GM06990 (cell line): ENCODE results near the gene THOC7.

Experiments used
- DNase-seq: peaks from one replicate; pipeline ENCODE4 v3.0.0-alpha.2; 2011; ENCODE audit not compliant: insufficient read length; ENCODE audit errors: extremely low read depth
- H3K27me3 ChIP-seq: replicated peaks from 2 replicates; pipeline ENCODE4 v1.6.0; 2011; ENCODE audit warnings: low read length; ENCODE audit not compliant: control insufficient read depth, insufficient read depth
- H3K36me3 ChIP-seq: 2 replicates; pipeline ENCODE4 v1.5.1; 2011; ENCODE audit warnings: low read length; ENCODE audit not compliant: control insufficient read depth, insufficient read depth
- H3K4me3 ChIP-seq: replicated peaks from 2 replicates; pipeline ENCODE4 v1.5.1; 2011; ENCODE audit warnings: low read depth, mild to moderate bottlenecking, control low read depth, low read length
- CTCF ChIP-seq: IDR thresholded peaks from 2 replicates; pipeline ENCODE4 v1.5.1; 2011; ENCODE audit warnings: low read length, control low read depth, mild to moderate bottlenecking, inconsistent platforms; ENCODE audit not compliant: insufficient read depth, poor library complexity, severe bottlenecking

THOC7 gene

GRCh38 chr3:63824309-63824708, 39.3 kb downstream of the THOC7 start:
- no peak for TF ChIP-seq CTCF
- no peaks in the 10 kb centered on the region for H3K27me3 ChIP-seq
- H3K36me3 ChIP-seq = no peaks in the 10 kb centered on the region
- DNase-seq = no peak
- no peak overlapping the region for H3K4me3 ChIP-seq

- no peak for TF ChIP-seq CTCF
- H3K4me3 ChIP-seq = no peak within 1 kb of the TSS
- H3K27me3 ChIP-seq = no peaks in the 10 kb centered on the region
- H3K36me3 ChIP-seq = no peaks in the 10 kb centered on the region
- no peak for DNase-seq
Measured at GRCh38 chr3:63819151-63819398, 44.5 kb downstream of the THOC7 start, which contains the start of gene C3orf49. C3orf49 (plus strand) TSS chr3:63819299; CDS start chr3:63819472, 173 bp downstream.

- H3K36me3 ChIP-seq = no peaks in the 10 kb centered on the region
- TF ChIP-seq CTCF = peak; percentile 73
- H3K27me3 ChIP-seq = no peaks in the 10 kb centered on the region
- no peak overlapping the region for H3K4me3 ChIP-seq
- peak; percentile 25 for DNase-seq
Measured at GRCh38 chr3:63818282-63819150, 45.1 kb downstream of the THOC7 start.

- H3K36me3 ChIP-seq = no peaks in the 10 kb centered on the region
- DNase-seq = no peak
- H3K27me3 ChIP-seq = no peaks in the 10 kb centered on the region
- no peak overlapping the region for H3K4me3 ChIP-seq
- TF ChIP-seq CTCF = no peak
Measured at GRCh38 chr3:63817225-63817624, 46.4 kb downstream of the THOC7 start.

- Histone ChIP-seq H3K36me3 (no peaks in the 10 kb centered on the region), H3K4me3 (no peak overlapping the region), H3K27me3 (no peaks in the 10 kb centered on the region)
- no peak for DNase-seq
- TF ChIP-seq CTCF = no peak
Measured at GRCh38 chr3:63814237-63814636, 49.4 kb downstream of the THOC7 start.
